ES-I3 (cell line): Measurements from ENCODE around the gene DAGLB.
"Not testable (repeated sequence)": the region's sequence is repeated elsewhere in the genome, so short reads cannot be mapped to it uniquely, and the experiment has no call there.

Source experiments
- H3K36me3 ChIP-seq: 2 replicates; pipeline ENCODE4 v1.6.1; 2013; ENCODE audit warnings: mild to moderate bottlenecking, low read length, control low read depth, moderate library complexity; ENCODE audit not compliant: insufficient read depth
- H3K4me1 ChIP-seq: 2 replicates; pipeline ENCODE4 v1.6.1; 2013; ENCODE audit warnings: mild to moderate bottlenecking, control low read depth, low read length; ENCODE audit not compliant: insufficient read depth
- H3K9ac ChIP-seq: 2 replicates; pipeline ENCODE4 v1.6.1; 2013; ENCODE audit warnings: low read depth, mild to moderate bottlenecking, low read length, moderate library complexity
- H3K9me3 ChIP-seq: 2 replicates; pipeline ENCODE4 v1.6.1; 2013; ENCODE audit warnings: mild to moderate bottlenecking, low read length, moderate library complexity; ENCODE audit not compliant: control insufficient read depth, insufficient read depth

Gene DAGLB

DNA sequence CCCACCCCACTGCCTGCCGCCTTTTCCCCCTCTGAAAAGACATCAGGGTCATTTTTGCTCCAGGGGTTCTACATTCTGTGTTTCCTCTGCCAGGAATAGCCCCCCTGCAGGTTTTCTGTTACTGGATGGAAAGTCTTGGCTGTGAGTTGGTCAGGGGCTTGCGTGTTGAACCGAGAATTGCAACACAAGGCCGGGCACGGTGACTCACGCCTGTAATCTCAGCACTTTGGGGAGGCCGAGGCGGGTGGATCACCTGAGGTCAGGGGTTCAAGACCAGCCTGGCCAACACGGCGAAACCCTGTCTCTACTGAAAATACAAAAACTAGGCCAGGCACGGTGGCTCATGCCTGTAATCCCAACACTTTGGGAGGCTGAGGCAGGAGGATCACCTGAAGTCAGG, 2.1 kb upstream of the DAGLB start:
- H3K4me1 ChIP-seq, H3K9ac ChIP-seq, H3K9me3 ChIP-seq: not testable (repeated sequence)
- peaks cover 11% of the 10 kb centered on the region for H3K36me3 ChIP-seq

DNA sequence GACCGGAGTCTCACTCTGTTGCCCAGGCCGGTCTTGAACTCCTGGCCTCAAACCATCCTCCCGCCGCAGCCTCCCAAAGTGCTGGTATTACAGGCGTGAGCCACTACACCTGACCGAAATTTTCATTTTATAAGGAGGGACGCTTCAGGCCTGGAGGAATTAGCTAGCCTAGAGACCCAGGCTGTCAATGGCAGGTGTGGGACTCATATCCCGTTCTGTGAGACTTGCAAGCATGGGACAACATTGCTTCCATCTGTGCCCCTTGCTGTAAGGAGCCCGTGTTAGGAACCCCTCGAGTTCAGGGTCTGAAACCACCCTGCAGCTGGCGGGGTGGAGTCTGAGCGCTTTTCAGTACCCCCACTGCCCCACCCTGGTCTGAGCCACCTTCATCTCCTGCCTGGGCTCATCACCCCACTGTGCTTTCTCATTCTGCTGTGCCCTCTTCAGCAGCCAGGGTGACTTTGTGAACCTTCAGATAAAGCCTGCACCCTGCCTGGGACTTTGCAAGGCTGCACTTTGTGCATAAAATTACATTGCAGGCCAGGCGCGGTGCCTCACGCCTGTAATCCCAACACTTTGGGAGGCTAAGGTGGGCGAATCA, 1.3 kb upstream of the DAGLB start:
- Histone ChIP-seq H3K9me3 (no peaks in the 10 kb centered on the region), H3K4me1 (no peaks in the 10 kb centered on the region; the same call in 1 of the 2 replicates), H3K9ac (peak overlapping the region; percentile 63; the same call in 1 of the 2 replicates), H3K36me3 (peaks cover 12% of the 10 kb centered on the region)

DNA sequence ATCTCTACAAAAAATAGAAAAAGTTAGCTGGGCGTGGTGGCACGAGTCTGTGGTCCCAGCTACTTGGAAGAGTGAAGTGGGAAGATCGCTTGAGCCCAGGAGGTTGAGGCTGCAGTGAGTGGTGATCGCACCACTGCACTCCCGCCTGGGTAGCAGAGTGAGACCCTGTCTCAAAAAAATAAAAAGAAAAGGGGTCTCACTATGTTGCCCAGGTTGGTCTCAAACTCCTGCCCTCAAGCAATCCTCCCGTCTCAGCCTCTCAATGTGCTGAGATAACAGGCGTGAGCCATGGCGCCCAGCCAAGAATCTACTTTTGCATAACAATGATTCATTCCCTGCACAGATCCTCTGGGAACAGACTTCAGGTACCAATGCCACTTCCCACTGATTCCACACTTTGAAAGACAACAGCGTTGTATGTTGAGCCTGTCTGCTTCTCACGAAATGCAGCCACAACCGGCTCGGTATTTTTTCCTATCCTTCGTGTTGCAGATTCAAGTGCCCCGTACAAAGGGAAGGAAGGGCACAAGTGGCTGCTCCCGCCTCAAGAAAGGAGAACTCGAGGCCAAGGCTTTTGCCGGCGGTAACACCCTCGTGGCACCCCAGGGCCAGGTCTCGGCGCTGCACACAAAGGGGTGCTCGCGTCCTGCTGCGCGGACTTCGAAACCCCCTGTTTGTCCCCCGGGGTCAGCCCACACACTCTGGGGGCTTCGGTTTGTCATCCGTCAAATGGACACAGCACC, 745 bp downstream of the DAGLB start:
- Histone ChIP-seq H3K9ac (peak overlapping the region; percentile 63), H3K9me3 (no peaks in the 10 kb centered on the region), H3K4me1 (no peaks in the 10 kb centered on the region; the same call in 1 of the 2 replicates), H3K36me3 (peaks cover 23% of the 10 kb centered on the region)

DNA sequence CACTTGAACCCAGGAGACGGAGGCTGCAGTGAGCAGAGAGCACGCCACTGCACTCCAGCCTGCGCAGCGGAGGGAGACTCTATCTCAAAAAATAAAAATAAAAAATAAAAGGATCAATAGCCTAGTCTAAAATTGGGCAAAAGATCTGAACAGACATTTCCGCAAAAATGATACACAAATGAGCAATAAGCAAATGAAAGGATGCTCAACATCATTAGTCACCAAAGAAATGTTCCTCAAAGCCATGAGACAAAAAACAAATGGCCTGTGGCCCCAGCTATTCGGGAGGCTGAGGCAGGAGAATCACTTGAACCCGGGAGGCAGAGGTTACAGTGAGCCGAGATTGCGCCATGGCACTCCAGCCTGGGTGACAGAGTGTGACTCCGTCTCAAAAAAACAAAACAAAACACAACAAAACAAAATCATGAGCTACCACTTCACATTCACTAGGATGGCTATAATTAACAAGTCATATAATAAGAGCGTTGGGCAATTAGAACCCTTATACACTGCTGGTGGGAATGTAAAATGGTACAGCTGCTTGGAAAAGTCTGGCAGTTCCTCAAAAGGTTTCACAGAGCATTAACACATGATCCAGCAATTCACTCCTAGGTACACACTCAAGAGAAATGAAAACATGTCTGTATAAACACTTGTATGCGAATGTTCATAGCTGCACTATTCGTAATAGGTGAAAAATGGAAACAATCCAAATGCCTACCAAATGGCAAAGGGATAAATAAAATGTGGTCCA, 3.1 kb downstream of the DAGLB start:
- Histone ChIP-seq H3K9ac (no peak overlapping the region), H3K36me3 (peaks cover 23% of the 10 kb centered on the region), H3K4me1 (no peaks in the 10 kb centered on the region; the same call in 1 of the 2 replicates), H3K9me3 (no peaks in the 10 kb centered on the region)

DNA sequence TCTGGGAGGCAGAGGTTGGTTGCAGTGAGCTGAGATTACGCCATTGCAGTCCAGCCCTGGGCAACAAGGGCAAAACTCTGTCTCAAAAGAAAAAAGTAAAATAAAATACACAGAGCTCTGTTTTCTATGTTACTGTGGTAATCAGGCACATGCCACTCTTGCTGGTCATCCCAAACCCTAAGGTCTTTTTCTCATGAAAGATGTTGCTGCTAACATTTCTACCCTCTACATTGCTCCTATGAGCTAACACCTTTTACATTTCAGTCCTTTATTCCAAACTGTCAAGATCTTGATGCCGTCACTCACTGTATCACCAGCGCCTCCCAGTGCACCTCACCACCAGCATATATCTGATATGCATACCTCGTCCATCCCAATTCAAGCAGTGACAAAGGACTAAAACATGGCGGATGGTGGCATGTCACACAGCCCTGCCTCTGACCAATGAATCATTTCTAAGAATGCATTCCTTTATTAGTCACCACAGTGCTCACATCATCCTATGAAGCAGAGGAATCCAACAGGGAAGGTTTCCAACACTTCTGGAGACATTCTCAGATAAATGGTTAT, 4.3 kb downstream of the DAGLB start:
- Histone ChIP-seq H3K9me3 (no peaks in the 10 kb centered on the region), H3K36me3 (peaks cover 26% of the 10 kb centered on the region), H3K4me1 (peaks cover 3% of the 10 kb centered on the region; the same call in 1 of the 2 replicates), H3K9ac (no peak overlapping the region)

DNA sequence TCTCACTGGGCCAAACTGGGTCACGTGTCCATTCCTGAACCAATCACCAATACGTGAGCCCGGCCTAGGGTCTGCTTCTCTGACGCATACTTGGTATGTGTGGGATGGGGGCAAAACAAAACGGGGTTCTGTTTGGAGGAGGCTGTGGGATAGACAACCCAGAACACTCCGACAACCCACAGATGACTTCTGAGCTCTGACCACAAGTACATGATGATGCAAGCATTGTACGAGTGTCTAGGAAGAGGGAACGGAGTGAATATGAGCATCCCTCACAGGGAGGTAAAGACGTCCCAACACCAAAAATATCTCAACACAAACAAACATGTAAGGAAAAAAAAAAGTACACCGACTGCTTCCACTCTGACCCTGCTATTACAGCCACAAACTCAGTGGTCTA, 5.6 kb downstream of the DAGLB start:
- peaks cover 26% of the 10 kb centered on the region for H3K36me3 ChIP-seq
- peaks cover 3% of the 10 kb centered on the region; the same call in 1 of the 2 replicates for H3K4me1 ChIP-seq
- no peaks in the 10 kb centered on the region for H3K9me3 ChIP-seq
- H3K9ac ChIP-seq, result no peak overlapping the region

DNA sequence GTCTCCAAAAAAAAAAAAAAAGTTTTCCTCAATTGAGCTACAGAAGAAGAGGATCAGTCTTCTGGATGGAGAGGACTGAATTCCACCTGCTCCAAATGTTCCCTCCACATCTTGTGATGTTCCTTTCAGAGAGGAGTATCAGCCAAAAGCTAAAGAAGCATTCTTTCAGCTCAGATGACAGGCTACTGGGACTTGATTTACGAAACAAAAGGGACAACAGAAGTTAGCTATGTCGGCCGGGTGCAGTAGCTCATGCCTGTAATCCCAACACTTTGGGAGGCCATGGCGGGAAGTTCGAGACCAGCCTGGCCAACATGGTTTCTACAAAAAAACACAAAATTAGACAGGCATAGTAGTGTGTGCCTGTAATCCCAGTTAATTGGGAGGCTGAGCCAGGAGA, 7.4 kb downstream of the DAGLB start:
- Histone ChIP-seq H3K36me3 (peaks cover 20% of the 10 kb centered on the region), H3K4me1 (peaks cover 10% of the 10 kb centered on the region), H3K9ac (no peak overlapping the region), H3K9me3 (no peaks in the 10 kb centered on the region)

DNA sequence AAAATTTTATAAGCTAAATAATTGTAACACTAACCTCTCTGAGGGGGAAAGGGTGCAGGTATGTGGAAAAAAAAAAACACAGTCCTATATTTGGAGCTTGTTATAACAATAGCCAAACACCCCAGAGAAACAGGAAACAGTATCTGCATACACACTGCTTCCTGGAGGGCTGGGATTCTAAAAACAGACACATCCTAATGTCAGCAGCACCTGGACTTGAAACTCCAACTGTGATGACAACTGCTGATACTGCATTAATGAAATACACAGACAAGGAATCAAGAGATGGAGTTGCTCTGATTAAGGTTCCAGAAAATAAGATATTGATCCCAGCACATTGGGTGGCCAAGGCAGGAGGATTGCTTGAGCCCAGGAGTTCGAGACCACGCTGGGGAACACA, 9.3 kb downstream of the DAGLB start:
- peaks cover 15% of the 10 kb centered on the region for H3K36me3 ChIP-seq
- H3K9me3 ChIP-seq, result no peaks in the 10 kb centered on the region
- peaks cover 17% of the 10 kb centered on the region for H3K4me1 ChIP-seq
- no peak overlapping the region for H3K9ac ChIP-seq

DNA sequence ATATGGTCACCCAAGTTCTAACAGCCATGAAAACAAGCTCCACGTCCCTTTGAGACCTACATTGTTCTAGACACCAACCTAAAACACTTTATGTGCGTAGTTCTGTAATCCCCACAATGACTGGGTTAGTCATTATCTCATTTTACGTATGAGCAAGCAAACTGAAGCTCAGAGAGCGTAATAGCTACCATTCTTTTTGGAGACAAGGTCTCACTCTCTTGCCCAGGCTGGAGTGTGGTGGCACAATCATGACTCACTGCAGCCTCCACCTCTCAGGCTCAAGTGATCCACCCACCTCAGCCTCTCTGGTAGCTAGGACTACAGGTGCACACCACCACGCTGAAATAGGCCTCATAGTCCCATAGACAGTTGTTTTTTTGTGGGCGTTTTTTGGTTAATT, 10.5 kb downstream of the DAGLB start:
- Histone ChIP-seq H3K36me3 (peaks cover 9% of the 10 kb centered on the region), H3K9me3 (no peaks in the 10 kb centered on the region), H3K9ac (no peak overlapping the region), H3K4me1 (peaks cover 24% of the 10 kb centered on the region)

DNA sequence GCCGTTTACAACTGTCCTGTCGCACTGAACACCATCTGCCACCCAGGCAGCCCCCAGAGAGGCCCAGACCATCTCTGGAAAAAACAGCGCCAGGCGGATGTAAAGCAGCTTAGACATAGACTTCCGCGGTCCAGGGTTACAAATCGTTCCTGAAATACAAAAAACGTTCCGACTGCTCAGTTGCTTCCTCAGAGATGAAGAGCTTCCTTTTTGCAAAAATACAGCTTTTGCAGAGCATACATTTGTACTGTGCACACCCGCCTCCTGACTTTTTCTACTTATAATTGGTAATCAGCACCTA, 11.4 kb downstream of the DAGLB start:
- H3K9ac ChIP-seq, result no peak overlapping the region
- H3K9me3 ChIP-seq, result no peaks in the 10 kb centered on the region
- peaks cover 24% of the 10 kb centered on the region for H3K4me1 ChIP-seq
- peaks cover 13% of the 10 kb centered on the region for H3K36me3 ChIP-seq

DNA sequence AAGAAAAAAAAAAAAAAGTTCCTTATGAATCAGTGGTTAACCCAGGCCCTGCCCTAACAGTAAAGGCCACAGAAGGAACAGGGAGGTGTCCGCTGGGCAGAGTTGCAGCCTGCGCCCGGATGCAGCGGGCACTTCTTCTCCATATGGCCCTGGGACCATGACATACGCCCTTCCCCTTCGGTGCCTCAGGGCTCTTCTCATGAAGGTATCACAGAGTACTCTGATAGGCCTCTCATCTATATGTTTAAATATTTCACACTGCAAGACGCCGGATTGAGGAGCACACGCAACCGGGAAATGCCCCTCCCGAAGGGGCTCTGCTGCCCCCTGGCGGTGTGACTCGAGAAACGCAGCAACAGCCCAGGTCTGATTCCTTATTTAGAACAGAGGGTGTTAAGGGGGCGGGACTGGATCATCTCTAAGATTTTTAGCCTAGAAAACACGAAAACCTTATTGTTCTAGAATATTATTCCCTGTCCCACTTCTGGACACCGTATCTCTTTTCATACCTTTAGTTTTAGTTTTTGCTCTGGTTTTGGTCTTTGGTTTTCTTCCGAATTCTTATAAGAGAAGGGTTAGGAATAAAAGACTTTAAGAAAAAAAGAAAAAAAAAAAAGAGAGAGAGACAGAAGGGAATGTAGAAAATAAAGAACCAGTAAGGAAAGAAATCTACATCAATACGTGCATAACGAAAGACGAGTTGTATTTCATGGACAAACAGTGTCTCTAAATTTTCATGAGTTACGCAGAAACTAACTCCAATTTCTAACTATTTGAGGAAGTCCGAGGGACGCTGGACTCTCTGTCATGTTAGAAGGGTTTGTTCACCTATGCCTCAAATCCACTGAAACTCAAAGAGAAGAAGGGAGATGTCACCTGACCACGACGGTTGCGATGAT, 12.0 kb downstream of the DAGLB start:
- H3K36me3 ChIP-seq, result peaks cover 13% of the 10 kb centered on the region
- H3K4me1 ChIP-seq, result peaks cover 24% of the 10 kb centered on the region
- no peak overlapping the region for H3K9ac ChIP-seq
- H3K9me3 ChIP-seq, result no peaks in the 10 kb centered on the region

DNA sequence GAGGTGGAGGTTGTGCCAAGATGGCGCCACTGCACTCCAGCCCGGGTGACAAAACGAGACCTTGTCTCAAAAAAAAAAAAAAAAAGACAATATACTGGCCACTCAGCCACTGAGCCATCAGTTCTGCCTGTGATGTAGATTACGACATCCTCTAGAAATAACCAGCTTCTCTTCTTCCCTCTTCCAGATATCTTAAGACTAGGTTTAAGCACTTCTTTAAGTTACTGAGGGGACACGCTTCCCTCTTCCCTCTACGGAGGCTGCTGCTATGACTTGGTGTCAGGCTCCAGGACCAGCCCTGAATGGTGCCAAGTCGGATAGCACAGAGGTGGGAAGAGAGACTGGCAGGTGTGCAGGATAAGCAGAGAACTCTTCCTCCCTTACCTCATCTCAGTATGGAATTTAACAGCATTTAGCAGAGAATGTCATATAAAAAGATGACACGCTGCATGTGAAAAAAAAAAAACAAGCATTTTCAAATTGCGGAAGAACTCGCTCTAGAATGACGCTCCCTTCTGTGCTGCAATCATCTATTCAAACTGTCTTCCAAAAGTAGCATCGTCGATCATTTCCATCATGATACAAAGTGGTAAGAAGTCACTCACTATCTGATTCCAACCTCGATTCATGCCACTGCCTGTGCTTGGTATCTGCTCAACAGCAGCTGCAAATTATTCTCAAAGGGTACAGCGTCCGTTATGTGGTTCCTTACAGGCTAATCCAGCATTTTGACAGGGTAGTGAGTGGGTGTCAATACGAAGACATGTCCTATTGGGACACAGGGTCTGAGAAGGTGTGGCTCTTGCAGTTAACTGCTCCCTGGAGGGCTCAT, 13.8 kb downstream of the DAGLB start:
- H3K9me3 ChIP-seq, result no peaks in the 10 kb centered on the region
- H3K4me1 ChIP-seq, result peaks cover 24% of the 10 kb centered on the region
- H3K9ac ChIP-seq, result no peak overlapping the region
- peaks cover 16% of the 10 kb centered on the region for H3K36me3 ChIP-seq

DNA sequence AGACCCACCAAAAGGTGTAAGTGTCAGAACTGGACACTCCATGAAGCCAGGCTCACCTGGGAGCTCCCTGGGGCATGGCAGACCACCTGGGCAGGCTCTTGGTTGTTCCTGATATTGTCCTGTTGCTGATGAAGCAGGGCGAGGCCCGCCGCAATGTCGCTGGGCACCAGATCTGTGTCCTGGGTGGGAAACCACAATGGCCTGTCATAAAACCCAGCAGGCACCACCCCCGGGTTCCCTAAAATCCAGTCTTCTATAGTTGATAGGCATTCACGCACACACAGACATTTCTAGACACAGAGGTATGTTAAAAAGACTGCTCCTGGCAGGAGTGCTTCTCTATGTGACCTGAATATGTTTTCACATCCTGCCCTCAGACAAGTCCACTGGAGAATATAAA, 15.0 kb downstream of the DAGLB start:
- H3K9ac ChIP-seq, result no peak overlapping the region
- peaks cover 21% of the 10 kb centered on the region for H3K4me1 ChIP-seq
- no peaks in the 10 kb centered on the region for H3K9me3 ChIP-seq
- H3K36me3 ChIP-seq, result peaks cover 16% of the 10 kb centered on the region
